Fibroblast of the aortic adventitia (primary cell): Measurements from ENCODE around the gene SLC25A4. TPM values are rescaled to one million over a fixed set of nuclear protein-coding genes. Genes with fewer than 3 reads are reported as not detected.
"Not testable (repeated sequence)": the region's sequence is repeated elsewhere in the genome, so short reads cannot be mapped to it uniquely, and the experiment has no call there.

Experiments
- DNase-seq: peaks from one replicate; pipeline ENCODE4 v3.0.0-alpha.2; 2010; ENCODE audit warnings: low read depth
- H3K4me3 ChIP-seq: 2 replicates; pipeline ENCODE4 v1.5.1; 2011; ENCODE audit warnings: low read depth, mild to moderate bottlenecking, control low read depth, low read length, moderate library complexity
- total RNA-seq: library from RNA; depleted of rRNA; stranded (reverse); fragments of >200 nt; gene quantifications from 2 replicates; pipeline ENCODE4 v1.2.3, GENCODE V29; 2012; ENCODE audit warnings: low replicate concordance
- TF ChIP-seq, protein P1 (sequence below): IDR thresholded peaks from 2 replicates; pipeline ENCODE4 v1.5.1; 2011; ENCODE audit warnings: mild to moderate bottlenecking, low read length, control low read depth, inconsistent platforms; ENCODE audit not compliant: insufficient read depth

SLC25A4 gene
- total RNA-seq, 1 donor: 10.8 TPM

DNA sequence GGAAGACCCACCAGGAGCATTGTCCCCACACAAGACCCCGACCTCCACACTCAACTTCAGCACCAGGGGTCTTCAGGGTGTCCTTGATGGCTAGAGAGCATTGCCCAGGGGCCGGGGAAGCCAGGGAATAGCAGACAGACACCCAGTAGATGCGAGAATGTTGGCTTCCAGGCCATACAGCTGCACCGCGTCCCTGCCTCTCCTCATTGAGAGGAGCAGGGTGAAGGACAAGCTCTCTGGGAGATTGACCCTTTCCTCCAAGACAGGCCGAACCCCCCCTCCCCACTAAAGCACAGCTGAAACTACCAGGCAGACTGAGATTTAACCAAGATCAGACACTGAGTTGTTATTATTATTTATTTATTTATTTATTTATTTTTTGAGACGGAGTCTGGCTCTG, 42.6 kb upstream of the SLC25A4 start:
- no peak overlapping the region for H3K4me3 ChIP-seq
- TF ChIP-seq, protein P1, sequence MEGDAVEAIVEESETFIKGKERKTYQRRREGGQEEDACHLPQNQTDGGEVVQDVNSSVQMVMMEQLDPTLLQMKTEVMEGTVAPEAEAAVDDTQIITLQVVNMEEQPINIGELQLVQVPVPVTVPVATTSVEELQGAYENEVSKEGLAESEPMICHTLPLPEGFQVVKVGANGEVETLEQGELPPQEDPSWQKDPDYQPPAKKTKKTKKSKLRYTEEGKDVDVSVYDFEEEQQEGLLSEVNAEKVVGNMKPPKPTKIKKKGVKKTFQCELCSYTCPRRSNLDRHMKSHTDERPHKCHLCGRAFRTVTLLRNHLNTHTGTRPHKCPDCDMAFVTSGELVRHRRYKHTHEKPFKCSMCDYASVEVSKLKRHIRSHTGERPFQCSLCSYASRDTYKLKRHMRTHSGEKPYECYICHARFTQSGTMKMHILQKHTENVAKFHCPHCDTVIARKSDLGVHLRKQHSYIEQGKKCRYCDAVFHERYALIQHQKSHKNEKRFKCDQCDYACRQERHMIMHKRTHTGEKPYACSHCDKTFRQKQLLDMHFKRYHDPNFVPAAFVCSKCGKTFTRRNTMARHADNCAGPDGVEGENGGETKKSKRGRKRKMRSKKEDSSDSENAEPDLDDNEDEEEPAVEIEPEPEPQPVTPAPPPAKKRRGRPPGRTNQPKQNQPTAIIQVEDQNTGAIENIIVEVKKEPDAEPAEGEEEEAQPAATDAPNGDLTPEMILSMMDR: no peak
- DNase-seq: no peak

DNA sequence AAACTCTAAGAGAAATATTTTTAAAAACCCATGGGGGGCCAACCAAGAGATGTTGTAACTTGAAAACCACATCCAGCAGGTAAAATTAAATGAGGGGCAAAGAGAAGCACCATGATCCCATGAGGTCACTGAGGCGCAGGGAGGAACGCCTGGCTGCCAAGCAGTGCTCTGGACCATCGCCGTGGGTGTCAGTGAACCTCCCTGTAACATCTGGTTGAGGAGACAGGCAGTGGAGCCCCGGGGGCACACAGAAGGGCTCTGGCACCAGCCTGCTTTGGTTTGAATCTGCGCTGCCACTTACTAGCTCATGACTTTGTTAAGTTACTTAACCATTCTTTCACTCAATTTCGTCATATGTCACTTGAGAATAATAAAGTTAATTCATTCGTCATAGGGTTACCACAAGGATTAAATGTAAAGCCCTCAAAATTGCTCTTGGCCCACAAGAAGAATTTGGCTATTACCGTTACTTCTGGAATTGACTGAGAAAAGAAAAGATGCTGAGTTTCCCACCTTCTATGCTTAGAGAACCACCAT, 41.6 kb upstream of the SLC25A4 start:
- H3K4me3 ChIP-seq: no peak overlapping the region
- no peak for DNase-seq
- TF ChIP-seq, protein P1: no peak

DNA sequence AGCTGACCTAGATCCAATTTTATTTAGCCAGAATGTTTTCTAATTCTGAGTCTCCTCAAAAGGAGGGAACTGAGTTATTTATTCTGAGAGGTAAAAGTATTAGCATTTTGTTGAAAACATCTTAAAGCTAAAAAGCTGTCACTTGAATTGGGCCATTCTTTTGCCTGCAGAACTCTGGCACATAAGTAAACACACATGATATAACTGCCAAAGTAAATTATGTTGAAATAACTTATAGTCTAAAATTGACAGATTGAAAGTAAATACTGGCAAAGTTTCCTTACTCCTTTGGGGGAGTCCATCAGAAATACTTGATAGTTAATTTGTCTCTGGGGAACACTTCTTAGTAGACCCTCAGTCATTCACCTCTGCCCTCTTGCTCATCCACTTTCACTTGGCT, 38.3 kb upstream of the SLC25A4 start:
- no peak for DNase-seq
- no peak overlapping the region for H3K4me3 ChIP-seq

DNA sequence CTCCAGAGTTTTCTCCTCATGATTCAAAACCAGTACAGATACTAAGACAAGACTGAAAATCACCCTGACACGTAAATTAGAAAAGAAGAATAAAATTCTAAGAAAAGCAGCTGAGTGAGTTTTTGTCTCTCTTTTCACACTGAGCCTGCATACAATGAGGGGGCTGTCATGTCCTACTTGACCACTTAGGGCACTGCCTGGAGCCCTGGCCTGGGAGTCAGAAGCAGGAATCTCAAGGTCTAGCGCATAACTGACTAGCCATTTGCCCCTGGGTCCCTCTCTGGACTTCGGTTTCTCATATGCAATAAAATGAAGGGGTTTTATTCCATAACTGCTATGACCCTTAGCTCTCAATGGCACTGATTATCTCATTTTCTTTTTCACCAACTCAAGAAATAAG, 36.7 kb upstream of the SLC25A4 start:
- no peak overlapping the region for H3K4me3 ChIP-seq
- DNase-seq: no peak
- TF ChIP-seq, protein P1: no peak

More for the DNA sequence above, 38.3 kb upstream of the SLC25A4 start:
- TF ChIP-seq, protein P1: no peak

DNA sequence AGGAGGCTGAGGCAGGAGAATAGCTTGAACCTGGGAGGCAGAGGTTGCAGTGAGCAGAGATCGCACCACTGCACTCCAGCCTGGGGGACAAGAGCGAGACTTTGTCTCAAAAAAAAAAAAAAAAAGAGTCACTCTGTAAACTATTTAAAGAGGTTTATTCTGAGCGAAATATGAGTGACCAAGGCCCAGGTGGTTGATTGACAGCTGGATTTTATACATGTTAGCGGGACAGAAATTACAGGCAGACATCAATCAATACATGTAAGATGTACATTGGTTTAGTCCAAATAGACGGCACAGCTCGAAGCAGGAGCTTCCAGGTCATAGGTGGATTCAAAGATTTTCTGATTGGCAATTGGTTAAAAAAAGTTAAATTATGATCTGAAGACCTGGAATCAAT, 35.5 kb upstream of the SLC25A4 start:
- DNase-seq, H3K4me3 ChIP-seq: not testable (repeated sequence)

DNA sequence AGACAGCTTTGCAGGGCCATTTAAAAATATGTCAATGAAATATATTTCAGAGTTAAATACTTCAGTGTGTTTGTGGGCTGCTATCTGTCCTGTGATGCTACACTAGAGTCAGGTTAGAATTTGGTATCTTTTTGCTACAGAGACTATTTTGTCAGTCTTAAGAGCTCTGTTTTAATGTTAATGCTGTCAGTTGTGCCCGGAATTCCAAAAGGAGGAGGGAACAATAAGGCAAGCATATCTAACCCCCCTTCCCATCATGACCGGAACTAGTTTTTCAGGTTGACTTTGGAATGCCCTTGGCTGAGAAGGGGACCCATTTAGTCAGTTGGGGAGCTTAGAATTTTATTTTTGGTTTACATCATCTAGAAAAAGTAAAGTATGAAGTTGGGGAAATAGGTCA, 34.9 kb upstream of the SLC25A4 start:
- H3K4me3 ChIP-seq: no peak overlapping the region
- TF ChIP-seq, protein P1: no peak
- DNase-seq: no peak

DNA sequence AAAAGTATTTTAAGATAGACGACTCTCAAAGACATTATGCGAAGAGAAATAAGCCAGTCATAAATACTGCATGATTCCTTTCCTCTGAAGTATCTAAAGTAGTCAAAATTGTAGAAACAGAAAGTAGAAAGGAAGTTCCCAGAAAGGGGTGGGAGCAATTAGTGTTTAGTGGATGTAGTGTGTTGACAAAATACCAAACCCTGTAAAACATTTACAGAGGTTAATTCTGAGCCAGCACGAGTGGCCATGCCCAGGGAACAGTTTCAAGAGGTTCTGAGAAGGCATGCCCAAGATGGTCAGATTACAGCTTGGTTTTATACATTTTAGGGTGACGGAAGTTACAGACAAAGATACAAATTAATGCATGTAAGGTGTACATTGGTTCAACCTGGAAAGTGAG, 34.4 kb upstream of the SLC25A4 start:
- H3K4me3 ChIP-seq: no peak overlapping the region
- TF ChIP-seq, protein P1: no peak
- no peak for DNase-seq
